Lower lobe of right lung (tissue), 2 donors: ENCODE results near the gene NFASC. TPM values are rescaled to one million over a fixed set of nuclear protein-coding genes. Genes with fewer than 3 reads are reported as not detected.

Source experiments
- ATAC-seq, 2 donors: fragments of 200-7000 bp; cut with Tn5 transposase; one replicate each; pipeline ENCODE4 v1.9.1; 2020 to 2022; ENCODE audit warnings: mild to moderate bottlenecking in 2 of 2, moderate library complexity in 2 of 2
- DNase-seq: peaks from one replicate; pipeline ENCODE4 v3.0.0-alpha.2; 2020
- H3K27ac ChIP-seq: fragments of 200-600 bp; one replicate; pipeline ENCODE4 v1.8.0; 2022
- H3K27me3 ChIP-seq: fragments of 200-600 bp; one replicate; pipeline ENCODE4 v1.8.0; 2022; ENCODE audit warnings: low read depth
- H3K36me3 ChIP-seq: fragments of 200-600 bp; one replicate; pipeline ENCODE4 v1.8.0; 2022; ENCODE audit warnings: mild to moderate bottlenecking
- H3K4me1 ChIP-seq: fragments of 200-600 bp; one replicate; pipeline ENCODE4 v1.8.0; 2022
- H3K4me3 ChIP-seq: fragments of 200-600 bp; one replicate; pipeline ENCODE4 v1.8.0; 2022; ENCODE audit warnings: mild to moderate bottlenecking
- H3K9me3 ChIP-seq: fragments of 200-600 bp; one replicate; pipeline ENCODE4 v1.8.0; 2022
- CTCF ChIP-seq: fragments of 200-600 bp; IDR thresholded peaks from one replicate; pipeline ENCODE4 v1.8.0; 2022; ENCODE audit warnings: antibody characterized with exemption, mild to moderate bottlenecking
- intact Hi-C: fragments of 100-400 bp; cut with DNase I; formaldehyde crosslinking; loops from one replicate; pipeline ENCODE4 v1.11.0; 2022
- total RNA-seq: library from RNA; stranded (reverse); fragmentation: NEBNext Ultra II Directional; extraction: Animal tissue kit (Norgen Biotek cat#: 25700); gene quantifications from one replicate; pipeline ENCODE4 v1.2.1, GENCODE V29; 2021
- donor health status: DM: no; HTN: yes; CAD: no; lungs with severe emphysema.

Gene NFASC
- total RNA-seq, 1 donor from 2014 or later = 12.2 TPM

- Histone ChIP-seq H3K4me3 (no peak overlapping the region), H3K36me3 (no peaks in the 10 kb centered on the region), H3K27ac (no peak overlapping the region), H3K4me1 (peaks cover 9% of the 10 kb centered on the region), H3K27me3 (no peaks in the 10 kb centered on the region), H3K9me3 (no peaks in the 10 kb centered on the region)
- DNase-seq (no peak), ATAC-seq (no peak)
- TF ChIP-seq CTCF = no peak
- intact Hi-C loops = no loop called here
Measured at GRCh38 chr1:205017001-205017400, 146.3 kb downstream of the NFASC start.

GRCh38 chr1:205017766-205018165 lies 147.1 kb downstream of the NFASC start:
- no peak for TF ChIP-seq CTCF
- peaks cover 9% of the 10 kb centered on the region for H3K4me1 ChIP-seq
- H3K36me3 ChIP-seq = no peaks in the 10 kb centered on the region
- H3K9me3 ChIP-seq = no peaks in the 10 kb centered on the region
- no peak overlapping the region for H3K4me3 ChIP-seq
- no peak for ATAC-seq
- intact Hi-C loops = no loop called here
- no peak for DNase-seq
- H3K27me3 ChIP-seq = no peaks in the 10 kb centered on the region
- no peak overlapping the region for H3K27ac ChIP-seq

GRCh38 chr1:205018381-205018780 lies 147.7 kb downstream of the NFASC start:
- DNase-seq (no peak), ATAC-seq (no peak)
- Histone ChIP-seq H3K36me3 (no peaks in the 10 kb centered on the region), H3K9me3 (no peaks in the 10 kb centered on the region), H3K4me1 (peaks cover 9% of the 10 kb centered on the region), H3K27me3 (no peaks in the 10 kb centered on the region), H3K4me3 (no peak overlapping the region), H3K27ac (no peak overlapping the region)
- no peak for TF ChIP-seq CTCF
- intact Hi-C loops = no loop called here

- no peaks in the 10 kb centered on the region for H3K9me3 ChIP-seq
- intact Hi-C loops = no loop called here
- H3K4me3 ChIP-seq = no peak overlapping the region
- DNase-seq (no peak), ATAC-seq (no peak)
- no peaks in the 10 kb centered on the region for H3K4me1 ChIP-seq
- no peaks in the 10 kb centered on the region for H3K36me3 ChIP-seq
- H3K27ac ChIP-seq = no peak overlapping the region
- no peak for TF ChIP-seq CTCF
- no peaks in the 10 kb centered on the region for H3K27me3 ChIP-seq
Measured at GRCh38 chr1:205020466-205020865, 149.8 kb downstream of the NFASC start.

- no peak for TF ChIP-seq CTCF
- H3K4me3 ChIP-seq = no peak overlapping the region
- no peaks in the 10 kb centered on the region for H3K4me1 ChIP-seq
- H3K27ac ChIP-seq = no peak overlapping the region
- no peaks in the 10 kb centered on the region for H3K9me3 ChIP-seq
- peaks cover 3% of the 10 kb centered on the region for H3K27me3 ChIP-seq
- intact Hi-C loops = no loop called here
- ATAC-seq (no peak), DNase-seq (no peak)
- no peaks in the 10 kb centered on the region for H3K36me3 ChIP-seq
Measured at GRCh38 chr1:205024679-205025078, 154.0 kb downstream of the NFASC start.

GRCh38 chr1:205025239-205025638 lies 154.6 kb downstream of the NFASC start:
- Histone ChIP-seq H3K27me3 (peaks cover 4% of the 10 kb centered on the region), H3K27ac (no peak overlapping the region), H3K36me3 (no peaks in the 10 kb centered on the region), H3K4me1 (no peaks in the 10 kb centered on the region), H3K4me3 (no peak overlapping the region), H3K9me3 (no peaks in the 10 kb centered on the region)
- DNase-seq = no peak
- no peak for ATAC-seq
- no peak for TF ChIP-seq CTCF
- intact Hi-C loops = no loop called here
